ENCODE results near the gene VAV2.
"Not testable (repeated sequence)": the region's sequence is repeated elsewhere in the genome, so short reads cannot be mapped to it uniquely, and the experiment has no call there.

Gene VAV2

GRCh38 chr9:133913571-133914369, 78.4 kb downstream of the VAV2 start:
- no peak for DNase-seq

GRCh38 chr9:133910855-133911514, 81.1 kb downstream of the VAV2 start:
- DNase-seq = no peak

- DNase-seq = no peak
These were observed 84.9 kb downstream of the VAV2 start for GRCh38 chr9:133906932-133907910.

GRCh38 chr9:133906218-133906617, 85.9 kb downstream of the VAV2 start:
- no peak for DNase-seq

GRCh38 chr9:133905493-133905892, 86.6 kb downstream of the VAV2 start:
- DNase-seq = no peak

- DNase-seq = no peak
These were observed 87.6 kb downstream of the VAV2 start for GRCh38 chr9:133904346-133905090.

GRCh38 chr9:133901184-133901835, 90.8 kb downstream of the VAV2 start:
- no peak for DNase-seq

GRCh38 chr9:133897675-133898074, 94.4 kb downstream of the VAV2 start:
- no peak for DNase-seq

- DNase-seq = not testable (repeated sequence)
These were observed 96.1 kb downstream of the VAV2 start for GRCh38 chr9:133896007-133896406.

- DNase-seq = no peak
These were observed 96.8 kb downstream of the VAV2 start for GRCh38 chr9:133895335-133895734.

GRCh38 chr9:133894377-133895321, 97.5 kb downstream of the VAV2 start:
- DNase-seq = no peak

GRCh38 chr9:133893191-133893994, 98.7 kb downstream of the VAV2 start:
- no peak for DNase-seq

GRCh38 chr9:133892193-133892920, 99.8 kb downstream of the VAV2 start:
- no peak for DNase-seq

- DNase-seq = no peak
These were observed 100.4 kb downstream of the VAV2 start for GRCh38 chr9:133891741-133892140.

- DNase-seq = no peak
These were observed 101.5 kb downstream of the VAV2 start for GRCh38 chr9:133890583-133890982.

- no peak for DNase-seq
These were observed 102.4 kb downstream of the VAV2 start for GRCh38 chr9:133889584-133890301.

- DNase-seq = no peak
These were observed 103.2 kb downstream of the VAV2 start for GRCh38 chr9:133888809-133889491.
